ENCODE data around the gene PMVK. TPM values are rescaled to one million over a fixed set of nuclear protein-coding genes. Genes with fewer than 3 reads are reported as not detected.

PMVK gene
- total and polyA plus RNA-seq, 4 donors, result 9.7 to 37.3 (median 18.6) TPM

DNA sequence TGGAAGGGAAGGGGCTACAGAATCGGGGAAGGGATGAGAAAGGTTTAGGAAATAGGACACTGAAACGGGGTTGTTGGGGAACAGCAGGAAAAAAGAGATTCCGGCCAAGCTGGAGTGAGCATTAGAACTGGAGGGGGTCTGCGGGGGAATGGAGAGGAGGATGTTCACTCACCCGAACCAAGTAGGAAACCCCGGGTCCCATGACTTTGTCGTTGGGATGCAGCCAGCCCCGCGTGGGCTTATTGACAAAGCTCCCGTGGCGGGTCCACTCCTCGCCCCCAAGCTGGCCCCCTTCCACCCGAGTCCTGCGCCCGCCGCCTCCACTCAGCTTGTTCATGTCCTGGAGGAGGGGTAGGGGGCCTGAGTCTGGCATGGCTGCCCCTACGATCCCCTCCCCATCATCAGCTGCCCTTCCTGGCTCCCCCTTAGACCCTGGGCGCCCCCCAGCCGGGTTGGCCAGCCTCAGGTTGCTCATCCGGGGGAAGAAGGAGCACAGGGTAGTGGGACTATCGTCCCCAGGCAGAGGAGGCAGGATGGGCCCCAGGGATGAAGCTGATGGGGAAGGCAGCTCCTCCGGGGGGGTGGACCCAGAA lies 33.4 kb upstream of the PMVK start:
- no peaks in the 10 kb centered on the region for H3K27me3 ChIP-seq (ENCODE audit: control insufficient read depth in 4 of 4, insufficient read depth in 4 of 4, low read length in 3 of 4)
- TF ChIP-seq FOXA2 (IDR thresholded peaks at IDR 0.05) (no peak), FOXA1 (IDR thresholded peaks at IDR 0.05) (no peak), HNF4G (IDR thresholded peaks at IDR 0.05) (no peak), EGR1 (IDR thresholded peaks at IDR 0.05; ENCODE audit: low read depth in 2 of 2) (no peak), SP1 (IDR thresholded peaks at IDR 0.05) (no peak), JUND (IDR thresholded peaks at IDR 0.05) (no peak), RAD21 (IDR thresholded peaks at IDR 0.05) (no peak), RXRA (IDR thresholded peaks at IDR 0.05) (no peak), NR2F2 (IDR thresholded peaks at IDR 0.05) (no peak), YY1 (IDR thresholded peaks at IDR 0.05) (no peak), HNF4A (conservative IDR thresholded peaks at IDR 0.05) (no peak)
- TF ChIP-seq, protein P1, sequence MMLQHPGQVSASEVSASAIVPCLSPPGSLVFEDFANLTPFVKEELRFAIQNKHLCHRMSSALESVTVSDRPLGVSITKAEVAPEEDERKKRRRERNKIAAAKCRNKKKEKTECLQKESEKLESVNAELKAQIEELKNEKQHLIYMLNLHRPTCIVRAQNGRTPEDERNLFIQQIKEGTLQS (IDR thresholded peaks at IDR 0.05), result no peak
- TF ChIP-seq, protein P2, sequence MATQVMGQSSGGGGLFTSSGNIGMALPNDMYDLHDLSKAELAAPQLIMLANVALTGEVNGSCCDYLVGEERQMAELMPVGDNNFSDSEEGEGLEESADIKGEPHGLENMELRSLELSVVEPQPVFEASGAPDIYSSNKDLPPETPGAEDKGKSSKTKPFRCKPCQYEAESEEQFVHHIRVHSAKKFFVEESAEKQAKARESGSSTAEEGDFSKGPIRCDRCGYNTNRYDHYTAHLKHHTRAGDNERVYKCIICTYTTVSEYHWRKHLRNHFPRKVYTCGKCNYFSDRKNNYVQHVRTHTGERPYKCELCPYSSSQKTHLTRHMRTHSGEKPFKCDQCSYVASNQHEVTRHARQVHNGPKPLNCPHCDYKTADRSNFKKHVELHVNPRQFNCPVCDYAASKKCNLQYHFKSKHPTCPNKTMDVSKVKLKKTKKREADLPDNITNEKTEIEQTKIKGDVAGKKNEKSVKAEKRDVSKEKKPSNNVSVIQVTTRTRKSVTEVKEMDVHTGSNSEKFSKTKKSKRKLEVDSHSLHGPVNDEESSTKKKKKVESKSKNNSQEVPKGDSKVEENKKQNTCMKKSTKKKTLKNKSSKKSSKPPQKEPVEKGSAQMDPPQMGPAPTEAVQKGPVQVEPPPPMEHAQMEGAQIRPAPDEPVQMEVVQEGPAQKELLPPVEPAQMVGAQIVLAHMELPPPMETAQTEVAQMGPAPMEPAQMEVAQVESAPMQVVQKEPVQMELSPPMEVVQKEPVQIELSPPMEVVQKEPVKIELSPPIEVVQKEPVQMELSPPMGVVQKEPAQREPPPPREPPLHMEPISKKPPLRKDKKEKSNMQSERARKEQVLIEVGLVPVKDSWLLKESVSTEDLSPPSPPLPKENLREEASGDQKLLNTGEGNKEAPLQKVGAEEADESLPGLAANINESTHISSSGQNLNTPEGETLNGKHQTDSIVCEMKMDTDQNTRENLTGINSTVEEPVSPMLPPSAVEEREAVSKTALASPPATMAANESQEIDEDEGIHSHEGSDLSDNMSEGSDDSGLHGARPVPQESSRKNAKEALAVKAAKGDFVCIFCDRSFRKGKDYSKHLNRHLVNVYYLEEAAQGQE (IDR thresholded peaks at IDR 0.05), result no peak
- TF ChIP-seq, protein P3, sequence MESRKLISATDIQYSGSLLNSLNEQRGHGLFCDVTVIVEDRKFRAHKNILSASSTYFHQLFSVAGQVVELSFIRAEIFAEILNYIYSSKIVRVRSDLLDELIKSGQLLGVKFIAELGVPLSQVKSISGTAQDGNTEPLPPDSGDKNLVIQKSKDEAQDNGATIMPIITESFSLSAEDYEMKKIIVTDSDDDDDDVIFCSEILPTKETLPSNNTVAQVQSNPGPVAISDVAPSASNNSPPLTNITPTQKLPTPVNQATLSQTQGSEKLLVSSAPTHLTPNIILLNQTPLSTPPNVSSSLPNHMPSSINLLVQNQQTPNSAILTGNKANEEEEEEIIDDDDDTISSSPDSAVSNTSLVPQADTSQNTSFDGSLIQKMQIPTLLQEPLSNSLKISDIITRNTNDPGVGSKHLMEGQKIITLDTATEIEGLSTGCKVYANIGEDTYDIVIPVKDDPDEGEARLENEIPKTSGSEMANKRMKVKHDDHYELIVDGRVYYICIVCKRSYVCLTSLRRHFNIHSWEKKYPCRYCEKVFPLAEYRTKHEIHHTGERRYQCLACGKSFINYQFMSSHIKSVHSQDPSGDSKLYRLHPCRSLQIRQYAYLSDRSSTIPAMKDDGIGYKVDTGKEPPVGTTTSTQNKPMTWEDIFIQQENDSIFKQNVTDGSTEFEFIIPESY (IDR thresholded peaks at IDR 0.05), result no peak
- TF ChIP-seq, protein P4, sequence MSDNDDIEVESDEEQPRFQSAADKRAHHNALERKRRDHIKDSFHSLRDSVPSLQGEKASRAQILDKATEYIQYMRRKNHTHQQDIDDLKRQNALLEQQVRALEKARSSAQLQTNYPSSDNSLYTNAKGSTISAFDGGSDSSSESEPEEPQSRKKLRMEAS (IDR thresholded peaks at IDR 0.05), result no peak
- H3K4me1 ChIP-seq (ENCODE audit: control insufficient read depth in 4 of 4, insufficient read depth in 4 of 4, low read length in 3 of 4), result peaks cover 13 to 44% (median 26%) of the 10 kb centered on the region in 4 donors
- DNase-seq (ENCODE audit: low spot score), result no peak
- 56% methylated on average over 22 of the region's 22 CpGs for WGBS
- peak overlapping the region; percentile 89 to 99 for H3K27ac ChIP-seq (ENCODE audit: low read depth in 1 of 2, low read length in 2 of 2)
- no peaks in the 10 kb centered on the region for H3K9me3 ChIP-seq (ENCODE audit: control insufficient read depth in 4 of 4, low read length in 3 of 4)
- peak overlapping the region in 1 of 3 donors; percentile 37 for H3K4me3 ChIP-seq (ENCODE audit: low read depth in 1 of 3, low read length in 3 of 3)
- H3K36me3 ChIP-seq (ENCODE audit: control insufficient read depth in 4 of 4, insufficient read depth in 3 of 4, low read depth in 1 of 4, low read length in 3 of 4), result peaks cover 7 to 33% (median 27%) of the 10 kb centered on the region in 4 donors
- peak overlapping the region in 1 of 2 donors; percentile 30 for H3K9ac ChIP-seq (ENCODE audit: low read depth in 1 of 2, low read length in 2 of 2)

DNA sequence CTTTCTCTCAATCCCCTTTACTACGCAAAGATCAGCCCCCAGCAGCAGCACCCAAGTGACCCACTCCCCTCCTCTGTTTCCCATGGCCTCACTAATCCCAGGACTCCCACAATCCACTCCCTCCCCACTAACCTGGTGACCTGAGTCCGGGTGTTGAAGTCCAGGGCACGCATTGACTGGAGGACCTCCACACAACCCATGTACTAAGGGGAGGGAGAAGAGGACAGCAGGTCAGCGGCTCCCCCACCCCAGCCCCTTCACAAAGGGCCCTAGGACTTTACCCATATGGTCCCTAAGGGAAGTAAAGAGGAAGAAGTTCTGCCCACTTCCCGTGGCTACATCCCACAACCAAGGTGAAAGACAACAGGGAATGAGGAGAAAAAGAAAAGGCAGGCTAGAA lies 32.7 kb upstream of the PMVK start:
- H3K27me3 ChIP-seq (ENCODE audit: control insufficient read depth in 4 of 4, insufficient read depth in 4 of 4, low read length in 3 of 4), result no peaks in the 10 kb centered on the region
- H3K9me3 ChIP-seq (ENCODE audit: control insufficient read depth in 4 of 4, low read length in 3 of 4), result no peaks in the 10 kb centered on the region
- peaks cover 13 to 44% (median 26%) of the 10 kb centered on the region in 4 donors for H3K4me1 ChIP-seq (ENCODE audit: control insufficient read depth in 4 of 4, insufficient read depth in 4 of 4, low read length in 3 of 4)
- no peak overlapping the region for H3K9ac ChIP-seq (ENCODE audit: low read depth in 1 of 2, low read length in 2 of 2)
- H3K27ac ChIP-seq (ENCODE audit: low read depth in 1 of 2, low read length in 2 of 2), result peak overlapping the region; percentile 89 to 99
- WGBS, result 73% methylated on average over 5 of the region's 5 CpGs
- peaks cover 7 to 38% (median 30%) of the 10 kb centered on the region in 4 donors for H3K36me3 ChIP-seq (ENCODE audit: control insufficient read depth in 4 of 4, insufficient read depth in 3 of 4, low read depth in 1 of 4, low read length in 3 of 4)
- DNase-seq (ENCODE audit: low spot score), result no peak
- TF ChIP-seq HNF4G (IDR thresholded peaks at IDR 0.05) (no peak), FOXA2 (IDR thresholded peaks at IDR 0.05) (no peak), JUND (IDR thresholded peaks at IDR 0.05) (no peak), RXRA (IDR thresholded peaks at IDR 0.05) (no peak), GABPA (IDR thresholded peaks at IDR 0.05 in 1 of 2, conservative IDR thresholded peaks at IDR 0.05 in 1 of 2) (no peak), TAF1 (conservative IDR thresholded peaks at IDR 0.05) (no peak), NR2F2 (IDR thresholded peaks at IDR 0.05) (no peak)
- TF ChIP-seq, protein P2 (IDR thresholded peaks at IDR 0.05), result no peak
- TF ChIP-seq, protein P3 (IDR thresholded peaks at IDR 0.05), result no peak
- peak overlapping the region in 1 of 3 donors; percentile 37 for H3K4me3 ChIP-seq (ENCODE audit: low read depth in 1 of 3, low read length in 3 of 3)

Measured in liver (tissue), 9 donors.